ENCODE results near the gene RLBP1.

DNA sequence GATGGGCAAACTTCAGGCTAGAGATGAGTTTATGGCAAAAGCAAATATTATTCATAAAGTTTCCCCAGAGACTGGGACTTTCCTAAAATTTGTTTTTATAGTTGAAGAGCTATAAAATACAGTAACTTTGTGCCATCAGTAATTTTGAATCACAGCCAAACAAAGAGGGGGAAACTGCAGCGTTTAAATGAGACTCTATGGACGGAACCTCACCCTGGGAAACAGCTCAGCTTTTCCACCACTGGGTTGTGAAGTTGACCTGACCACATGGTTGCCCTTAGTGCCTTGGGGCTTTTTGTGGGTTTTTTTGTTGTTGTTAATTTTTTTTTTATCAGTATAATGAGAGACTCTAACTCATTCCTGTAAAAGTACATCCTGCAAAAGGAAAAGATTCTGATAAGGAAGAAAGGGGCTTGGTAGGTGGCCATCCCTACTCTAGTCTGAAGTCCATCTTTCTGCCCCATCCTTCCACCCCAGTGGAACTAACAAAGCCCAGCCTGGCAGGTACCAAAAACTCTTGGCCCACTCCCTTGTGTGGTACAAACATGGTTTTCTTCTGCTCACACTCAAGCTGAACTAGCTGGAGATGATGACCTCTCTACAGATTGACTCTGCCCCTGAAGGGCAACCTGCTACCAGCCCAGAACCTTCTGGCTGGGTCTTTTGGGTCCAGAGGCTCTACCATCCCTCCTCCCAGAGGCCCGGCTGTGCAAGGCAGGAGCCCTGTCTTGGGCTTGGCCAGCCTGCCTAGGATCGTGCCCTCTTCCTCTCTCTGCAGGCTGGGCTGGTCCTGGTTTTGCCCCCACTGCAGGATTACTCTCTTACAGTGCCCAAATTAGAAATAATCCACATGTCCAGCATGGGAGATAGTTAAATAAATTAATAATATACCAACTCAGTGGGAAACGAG, 41.2 kb downstream of the RLBP1 start:
- TF ChIP-seq, protein P1, sequence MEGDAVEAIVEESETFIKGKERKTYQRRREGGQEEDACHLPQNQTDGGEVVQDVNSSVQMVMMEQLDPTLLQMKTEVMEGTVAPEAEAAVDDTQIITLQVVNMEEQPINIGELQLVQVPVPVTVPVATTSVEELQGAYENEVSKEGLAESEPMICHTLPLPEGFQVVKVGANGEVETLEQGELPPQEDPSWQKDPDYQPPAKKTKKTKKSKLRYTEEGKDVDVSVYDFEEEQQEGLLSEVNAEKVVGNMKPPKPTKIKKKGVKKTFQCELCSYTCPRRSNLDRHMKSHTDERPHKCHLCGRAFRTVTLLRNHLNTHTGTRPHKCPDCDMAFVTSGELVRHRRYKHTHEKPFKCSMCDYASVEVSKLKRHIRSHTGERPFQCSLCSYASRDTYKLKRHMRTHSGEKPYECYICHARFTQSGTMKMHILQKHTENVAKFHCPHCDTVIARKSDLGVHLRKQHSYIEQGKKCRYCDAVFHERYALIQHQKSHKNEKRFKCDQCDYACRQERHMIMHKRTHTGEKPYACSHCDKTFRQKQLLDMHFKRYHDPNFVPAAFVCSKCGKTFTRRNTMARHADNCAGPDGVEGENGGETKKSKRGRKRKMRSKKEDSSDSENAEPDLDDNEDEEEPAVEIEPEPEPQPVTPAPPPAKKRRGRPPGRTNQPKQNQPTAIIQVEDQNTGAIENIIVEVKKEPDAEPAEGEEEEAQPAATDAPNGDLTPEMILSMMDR (IDR thresholded peaks at IDR 0.05; ENCODE audit: borderline replicate concordance, extremely low read depth, low read length, poor library complexity, severe bottlenecking) = no peak
- TF ChIP-seq EZH2 (IDR thresholded peaks at IDR 0.05; ENCODE audit: borderline replicate concordance, low read depth, low read length, severe bottlenecking) = no peak
